DOHH2 (cell line): ENCODE results near the gene CENPP.

Experiments used
- H3F3A ChIP-seq: fragments of 200-600 bp; sonication (generic), shearing (Covaris generic); 2 replicates; pipeline ENCODE4 v1.6.0; 2016; ENCODE audit warnings: antibody characterized with exemption, mild to moderate bottlenecking; ENCODE audit not compliant: control insufficient read depth, insufficient read depth
- H3K27ac ChIP-seq: fragments of 200-600 bp; sonication (generic); 2 replicates; pipeline ENCODE4 v1.5.1; 2014; ENCODE audit warnings: low read depth, mild to moderate bottlenecking, low read length, moderate library complexity
- H3K27me3 ChIP-seq: fragments of 200-600 bp; sonication (generic); 2 replicates; pipeline ENCODE4 v1.6.1; 2014; ENCODE audit warnings: mild to moderate bottlenecking, low read length, mixed read lengths; ENCODE audit not compliant: control insufficient read depth
- H3K36me3 ChIP-seq: fragments of 200-600 bp; sonication (generic); 2 replicates; pipeline ENCODE4 v1.6.1; 2014; ENCODE audit warnings: mild to moderate bottlenecking, low read length, moderate library complexity, mixed read lengths; ENCODE audit not compliant: control insufficient read depth
- H3K4me1 ChIP-seq: fragments of 200-600 bp; sonication (generic); 2 replicates; pipeline ENCODE4 v1.6.1; 2014; ENCODE audit warnings: mild to moderate bottlenecking, low read length, mixed read lengths; ENCODE audit not compliant: control insufficient read depth
- H3K4me2 ChIP-seq: fragments of 200-600 bp; sonication (generic); 2 replicates; pipeline ENCODE4 v1.6.0; 2014; ENCODE audit warnings: mild to moderate bottlenecking, low read length, moderate library complexity
- H3K4me3 ChIP-seq: fragments of 200-600 bp; sonication (generic); 2 replicates; pipeline ENCODE4 v1.5.1; 2014; ENCODE audit warnings: mild to moderate bottlenecking, low read length, mixed read lengths
- H3K79me2 ChIP-seq: fragments of 200-600 bp; sonication (generic); 2 replicates; pipeline ENCODE4 v1.6.1; 2014; ENCODE audit warnings: mild to moderate bottlenecking, low read length, mixed read lengths; ENCODE audit not compliant: control insufficient read depth
- H3K9me2 ChIP-seq: fragments of 200-600 bp; sonication (generic); replicated peaks from 2 replicates; pipeline ENCODE4 v1.6.1; 2014; ENCODE audit warnings: mild to moderate bottlenecking, low read length, mixed read lengths; ENCODE audit not compliant: control insufficient read depth
- H3K9me3 ChIP-seq: fragments of 200-600 bp; sonication (generic); 2 replicates; pipeline ENCODE4 v1.6.1; 2014; ENCODE audit warnings: antibody characterized with exemption, low read length, mixed read lengths; ENCODE audit not compliant: control insufficient read depth, insufficient read depth
- H4K20me1 ChIP-seq: fragments of 200-600 bp; sonication (generic); 2 replicates; pipeline ENCODE4 v1.6.0; 2014; ENCODE audit warnings: low read depth, mild to moderate bottlenecking, antibody characterized with exemption, low read length, moderate library complexity; ENCODE audit not compliant: control insufficient read depth, insufficient read depth
- CTCF ChIP-seq: fragments of 200-600 bp; sonication (generic); IDR thresholded peaks from one replicate; pipeline ENCODE4 v1.5.1; 2014; ENCODE audit warnings: antibody characterized with exemption, mild to moderate bottlenecking, low read depth, low read length; ENCODE audit not compliant: poor library complexity, severe bottlenecking
- EZH2phosphoT487 ChIP-seq: fragments of 200-600 bp; sonication (generic); IDR thresholded peaks from 2 replicates; pipeline ENCODE4 v1.6.1; 2017; ENCODE audit warnings: borderline replicate concordance, mild to moderate bottlenecking, antibody characterized with exemption, low read length, moderate library complexity, mixed read lengths

The CENPP gene

GRCh38 chr9:92659601-92660000, 333.8 kb downstream of the CENPP start:
- H3K9me3 ChIP-seq, result no peaks in the 10 kb centered on the region
- H3K36me3 ChIP-seq, result peaks cover 23% of the 10 kb centered on the region; the same call in 1 of the 2 replicates
- TF ChIP-seq CTCF, result no peak
- no peak for TF ChIP-seq EZH2phosphoT487
- no peak overlapping the region for H3K27ac ChIP-seq
- H3K4me2 ChIP-seq, result no peak overlapping the region
- H3K27me3 ChIP-seq, result no peaks in the 10 kb centered on the region
- peaks cover 45% of the 10 kb centered on the region for H3K79me2 ChIP-seq
- H3F3A ChIP-seq, result no peaks in the 10 kb centered on the region
- peaks cover 4% of the 10 kb centered on the region; the same call in 1 of the 2 replicates for H4K20me1 ChIP-seq
- H3K4me1 ChIP-seq, result peaks cover 7% of the 10 kb centered on the region
- H3K9me2 ChIP-seq, result no peaks in the 10 kb centered on the region
- H3K4me3 ChIP-seq, result no peak overlapping the region

- no peak overlapping the region for H3K27ac ChIP-seq
- no peaks in the 10 kb centered on the region for H3K9me2 ChIP-seq
- H3K9me3 ChIP-seq, result no peaks in the 10 kb centered on the region
- no peak overlapping the region for H3K4me3 ChIP-seq
- peaks cover 20% of the 10 kb centered on the region; the same call in 1 of the 2 replicates for H3K36me3 ChIP-seq
- peaks cover 52% of the 10 kb centered on the region for H3K79me2 ChIP-seq
- peaks cover 9% of the 10 kb centered on the region for H3K4me1 ChIP-seq
- no peak overlapping the region for H3K4me2 ChIP-seq
- 0 out of 2 replicates have a peak, but pooled peaks cover 1% of the 10 kb centered on the region for H3F3A ChIP-seq
- H4K20me1 ChIP-seq, result peaks cover 8% of the 10 kb centered on the region; the same call in 1 of the 2 replicates
- no peaks in the 10 kb centered on the region for H3K27me3 ChIP-seq
- TF ChIP-seq CTCF (no peak), EZH2phosphoT487 (no peak)
Observed at GRCh38 chr9:92660266-92660665, 334.5 kb downstream of the CENPP start.

GRCh38 chr9:92661127-92661526, 335.4 kb downstream of the CENPP start:
- Histone ChIP-seq H4K20me1 (peaks cover 8% of the 10 kb centered on the region; the same call in 1 of the 2 replicates), H3K9me2 (no peaks in the 10 kb centered on the region), H3K36me3 (peaks cover 21% of the 10 kb centered on the region; the same call in 1 of the 2 replicates), H3K4me2 (no peak overlapping the region), H3K9me3 (no peaks in the 10 kb centered on the region), H3K27ac (no peak overlapping the region), H3K27me3 (no peaks in the 10 kb centered on the region), H3K79me2 (peaks cover 57% of the 10 kb centered on the region), H3K4me3 (no peak overlapping the region), H3K4me1 (peaks cover 9% of the 10 kb centered on the region), H3F3A (peaks cover 5% of the 10 kb centered on the region; the same call in 1 of the 2 replicates)
- TF ChIP-seq EZH2phosphoT487 (no peak), CTCF (no peak)
